Hypothalamus (tissue), 51 donors: ENCODE measurements around the gene NELL1.
"Not testable (repeated sequence)": the region's sequence is repeated elsewhere in the genome, so short reads cannot be mapped to it uniquely, and the experiment has no call there.

Source experiments
- DNase-seq, 51 donors: peaks; one replicate each; lab custom pipeline; 2025; lab: John Stamatoyannopoulos, UW

NELL1 gene

GRCh38 chr11:21072558-21072957, 403.2 kb downstream of the NELL1 start:
- DNase-seq, result no peak

GRCh38 chr11:21082853-21083252, 413.5 kb downstream of the NELL1 start:
- no peak for DNase-seq

GRCh38 chr11:21088930-21089329, 419.5 kb downstream of the NELL1 start:
- DNase-seq, result no peak

- DNase-seq, result no peak
These were observed 435.3 kb downstream of the NELL1 start for GRCh38 chr11:21104641-21105040.

GRCh38 chr11:21105196-21105917, 436.0 kb downstream of the NELL1 start:
- no peak for DNase-seq

- DNase-seq, result no peak
These were observed 440.0 kb downstream of the NELL1 start for GRCh38 chr11:21109341-21109740.

- no peak for DNase-seq
These were observed 441.0 kb downstream of the NELL1 start for GRCh38 chr11:21110415-21110814.

GRCh38 chr11:21113876-21114275, 444.5 kb downstream of the NELL1 start:
- DNase-seq, result no peak

GRCh38 chr11:21116009-21116408, 446.6 kb downstream of the NELL1 start:
- DNase-seq, result no peak

GRCh38 chr11:21119411-21119810, 450.0 kb downstream of the NELL1 start:
- DNase-seq, result no peak

GRCh38 chr11:21121991-21122390, 452.6 kb downstream of the NELL1 start:
- DNase-seq, result no peak

GRCh38 chr11:21122523-21122922, 453.1 kb downstream of the NELL1 start:
- DNase-seq, result no peak

- DNase-seq, result no peak
These were observed 462.8 kb downstream of the NELL1 start for GRCh38 chr11:21132146-21132720.

GRCh38 chr11:21133244-21133643, 463.9 kb downstream of the NELL1 start:
- DNase-seq, result no peak

- no peak for DNase-seq
These were observed 464.3 kb downstream of the NELL1 start for GRCh38 chr11:21133722-21134121.

- DNase-seq, result no peak
These were observed 468.4 kb downstream of the NELL1 start for GRCh38 chr11:21137803-21138202.

- DNase-seq, result not testable (repeated sequence)
These were observed 472.2 kb downstream of the NELL1 start for GRCh38 chr11:21141557-21141956.

GRCh38 chr11:21142007-21142406, 472.6 kb downstream of the NELL1 start:
- DNase-seq, result no peak

- no peak for DNase-seq
These were observed 475.1 kb downstream of the NELL1 start for GRCh38 chr11:21144531-21144930.

GRCh38 chr11:21148376-21148775, 479.0 kb downstream of the NELL1 start:
- no peak for DNase-seq

GRCh38 chr11:21160140-21160539, 490.8 kb downstream of the NELL1 start:
- peak in 1 of 51 donors; percentile 32 for DNase-seq

- DNase-seq, result no peak
These were observed 500.3 kb downstream of the NELL1 start for GRCh38 chr11:21169639-21170038.

- no peak for DNase-seq
These were observed 504.1 kb downstream of the NELL1 start for GRCh38 chr11:21173476-21173875.
